Smooth muscle cell (in vitro differentiated cells): ENCODE results near the gene DPYSL5. TPM values are rescaled to one million over a fixed set of nuclear protein-coding genes. Genes with fewer than 3 reads are reported as not detected.

Source experiments
- DNase-seq: peaks from one replicate; lab custom pipeline; 2025; ENCODE audit not compliant: unreplicated experiment; lab: John Stamatoyannopoulos, UW
- H2AFZ ChIP-seq: fragments of 200-600 bp; sonication (generic); 2 replicates; pipeline ENCODE4 v1.6.0; 2016; ENCODE audit warnings: antibody characterized with exemption, low read depth, mild to moderate bottlenecking
- H3F3A ChIP-seq: fragments of 200-600 bp; sonication (generic); 2 replicates; pipeline ENCODE4 v1.6.0; 2017; ENCODE audit warnings: antibody characterized with exemption, low read depth
- H3K27ac ChIP-seq: fragments of 200-600 bp; sonication (generic); 2 replicates; pipeline ENCODE4 v1.5.1; 2016; ENCODE audit warnings: low read depth, mild to moderate bottlenecking
- H3K27me3 ChIP-seq: fragments of 200-600 bp; sonication (generic); 2 replicates; pipeline ENCODE4 v1.6.1; 2016; ENCODE audit warnings: low read depth, mild to moderate bottlenecking
- H3K36me3 ChIP-seq: fragments of 200-600 bp; sonication (generic); 2 replicates; pipeline ENCODE4 v1.5.1; 2016; ENCODE audit warnings: low read depth
- H3K4me1 ChIP-seq: fragments of 200-600 bp; sonication (generic); 2 replicates; pipeline ENCODE4 v1.5.1; 2016; ENCODE audit warnings: low read depth
- H3K4me2 ChIP-seq: fragments of 200-600 bp; sonication (generic); 2 replicates; pipeline ENCODE4 v1.6.0; 2016; ENCODE audit warnings: mild to moderate bottlenecking
- H3K4me3 ChIP-seq: fragments of 200-600 bp; sonication (generic); 2 replicates; pipeline ENCODE4 v1.5.1; 2016; ENCODE audit warnings: mild to moderate bottlenecking
- H3K79me2 ChIP-seq: fragments of 200-600 bp; sonication (generic); 2 replicates; pipeline ENCODE4 v1.6.0; 2016; ENCODE audit warnings: low read depth, mild to moderate bottlenecking
- H3K9ac ChIP-seq: fragments of 200-600 bp; sonication (generic); 2 replicates; pipeline ENCODE4 v1.6.0; 2016; ENCODE audit warnings: low read depth
- H3K9me3 ChIP-seq: fragments of 200-600 bp; sonication (generic); replicated peaks from 2 replicates; pipeline ENCODE4 v1.5.1; 2016; ENCODE audit warnings: low read depth
- H4K20me1 ChIP-seq: fragments of 200-600 bp; sonication (generic); 2 replicates; pipeline ENCODE4 v1.6.0; 2016; ENCODE audit warnings: low read depth
- WGBS: methylation state at CpG from one replicate; pipeline ENCODE4 v1.1.7; 2016; ENCODE audit warnings: low lambda C conversion rate; 5-methylcytosine and 5-hydroxymethylcytosine counted together
- polyA plus RNA-seq: library from polyadenylated mRNA; unstranded; fragments of >200 nt; fragmentation: Nextera tagmentation; extraction: Ambion mirVana; gene quantifications from 2 replicates; pipeline ENCODE4 v1.2.1, GENCODE V29; 2016
- total RNA-seq: library from RNA; depleted of rRNA; stranded (reverse); fragments of >200 nt; gene quantifications from 2 replicates; pipeline ENCODE4 v1.2.3, GENCODE V29; 2014
- TF ChIP-seq, protein P1 (sequence below): fragments of 200-600 bp; sonication (generic); IDR thresholded peaks from 2 replicates; pipeline ENCODE4 v1.5.1; 2017; ENCODE audit warnings: borderline replicate concordance, mild to moderate bottlenecking, antibody characterized with exemption; ENCODE audit not compliant: insufficient read depth, poor library complexity, severe bottlenecking

The DPYSL5 gene
- total and polyA plus RNA-seq, 2 experiments from 2014 or later, result 0.40 TPM; not detected in 1

DNA sequence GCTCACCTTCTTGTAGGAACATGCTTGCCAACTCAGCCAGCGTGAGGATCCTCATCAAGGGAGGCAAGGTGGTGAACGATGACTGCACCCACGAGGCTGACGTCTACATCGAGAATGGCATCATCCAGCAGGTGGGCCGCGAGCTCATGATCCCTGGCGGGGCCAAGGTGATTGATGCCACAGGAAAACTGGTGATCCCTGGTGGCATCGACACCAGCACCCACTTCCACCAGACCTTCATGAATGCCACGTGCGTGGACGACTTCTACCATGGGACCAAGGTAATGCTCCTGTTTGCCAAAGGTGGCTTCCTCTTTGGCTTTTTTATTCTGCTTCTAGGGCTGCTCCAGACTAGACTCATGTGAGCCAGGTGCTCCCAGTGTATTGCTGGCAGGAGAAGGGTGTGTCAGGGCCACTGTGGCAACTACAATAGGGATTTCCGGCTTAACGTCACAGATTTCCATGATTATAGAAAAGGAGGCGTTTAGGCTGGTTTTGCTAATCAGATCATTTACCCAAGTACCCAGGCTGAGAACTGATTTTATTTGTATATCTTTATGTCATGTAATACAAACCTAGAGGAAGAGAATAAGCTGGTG, 50.6 kb downstream of the DPYSL5 start:
- TF ChIP-seq, protein P1, sequence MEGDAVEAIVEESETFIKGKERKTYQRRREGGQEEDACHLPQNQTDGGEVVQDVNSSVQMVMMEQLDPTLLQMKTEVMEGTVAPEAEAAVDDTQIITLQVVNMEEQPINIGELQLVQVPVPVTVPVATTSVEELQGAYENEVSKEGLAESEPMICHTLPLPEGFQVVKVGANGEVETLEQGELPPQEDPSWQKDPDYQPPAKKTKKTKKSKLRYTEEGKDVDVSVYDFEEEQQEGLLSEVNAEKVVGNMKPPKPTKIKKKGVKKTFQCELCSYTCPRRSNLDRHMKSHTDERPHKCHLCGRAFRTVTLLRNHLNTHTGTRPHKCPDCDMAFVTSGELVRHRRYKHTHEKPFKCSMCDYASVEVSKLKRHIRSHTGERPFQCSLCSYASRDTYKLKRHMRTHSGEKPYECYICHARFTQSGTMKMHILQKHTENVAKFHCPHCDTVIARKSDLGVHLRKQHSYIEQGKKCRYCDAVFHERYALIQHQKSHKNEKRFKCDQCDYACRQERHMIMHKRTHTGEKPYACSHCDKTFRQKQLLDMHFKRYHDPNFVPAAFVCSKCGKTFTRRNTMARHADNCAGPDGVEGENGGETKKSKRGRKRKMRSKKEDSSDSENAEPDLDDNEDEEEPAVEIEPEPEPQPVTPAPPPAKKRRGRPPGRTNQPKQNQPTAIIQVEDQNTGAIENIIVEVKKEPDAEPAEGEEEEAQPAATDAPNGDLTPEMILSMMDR, result no peak
- H3K27ac ChIP-seq, result no peak overlapping the region
- no peak overlapping the region for H3K4me3 ChIP-seq
- H4K20me1 ChIP-seq, result no peaks in the 10 kb centered on the region
- no peak for DNase-seq
- H3K4me1 ChIP-seq, result peaks cover 17% of the 10 kb centered on the region
- no peaks in the 10 kb centered on the region for H3K27me3 ChIP-seq
- H2AFZ ChIP-seq, result no peak overlapping the region
- H3F3A ChIP-seq, result no peaks in the 10 kb centered on the region
- H3K4me2 ChIP-seq, result no peak overlapping the region
- no peaks in the 10 kb centered on the region for H3K36me3 ChIP-seq
- H3K79me2 ChIP-seq, result no peaks in the 10 kb centered on the region
- no peaks in the 10 kb centered on the region for H3K9me3 ChIP-seq
- no peak overlapping the region for H3K9ac ChIP-seq
- WGBS, result 93% methylated on average over 15 of the region's 15 CpGs

DNA sequence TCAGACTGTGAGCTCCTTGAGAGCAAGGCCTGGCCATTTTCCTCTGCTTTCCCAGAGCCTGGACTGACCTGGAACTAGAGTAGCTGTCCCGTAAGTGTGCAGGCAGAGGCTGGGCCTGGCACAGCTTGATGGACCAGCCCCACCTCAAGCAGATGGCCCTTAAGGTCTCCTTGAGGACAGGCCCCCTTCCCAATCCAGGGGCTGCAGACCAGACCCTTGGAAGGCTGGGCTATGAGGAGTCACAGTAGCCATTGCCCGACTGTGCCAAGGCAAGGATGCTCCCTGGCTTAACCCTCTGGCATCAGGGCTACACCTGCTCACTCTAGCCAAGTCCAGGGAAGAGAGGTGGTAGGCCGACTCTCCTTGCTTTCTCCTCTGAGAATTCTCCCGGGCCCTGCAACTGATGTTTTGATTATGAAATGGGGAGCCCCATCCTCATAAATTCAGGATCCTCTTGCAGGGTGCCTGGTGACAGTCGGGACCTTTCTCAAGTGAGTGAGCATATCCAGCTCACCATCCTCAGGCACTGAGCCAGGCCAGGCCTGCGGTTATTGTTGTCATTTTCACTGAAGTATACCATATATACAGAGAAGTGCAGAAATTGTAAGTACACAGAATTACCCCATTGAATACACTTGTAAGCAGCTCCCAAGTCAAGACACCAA, 51.7 kb downstream of the DPYSL5 start:
- Histone ChIP-seq H3K9me3 (no peaks in the 10 kb centered on the region), H3K4me2 (no peak overlapping the region), H3K9ac (no peak overlapping the region), H3F3A (no peaks in the 10 kb centered on the region), H3K36me3 (no peaks in the 10 kb centered on the region), H3K79me2 (no peaks in the 10 kb centered on the region), H3K27me3 (no peaks in the 10 kb centered on the region), H3K27ac (no peak overlapping the region), H2AFZ (no peak overlapping the region), H3K4me3 (no peak overlapping the region), H3K4me1 (peaks cover 17% of the 10 kb centered on the region), H4K20me1 (no peaks in the 10 kb centered on the region)
- TF ChIP-seq, protein P1, result no peak
- DNase-seq, result no peak
- 90% methylated on average over 6 of the region's 6 CpGs for WGBS

DNA sequence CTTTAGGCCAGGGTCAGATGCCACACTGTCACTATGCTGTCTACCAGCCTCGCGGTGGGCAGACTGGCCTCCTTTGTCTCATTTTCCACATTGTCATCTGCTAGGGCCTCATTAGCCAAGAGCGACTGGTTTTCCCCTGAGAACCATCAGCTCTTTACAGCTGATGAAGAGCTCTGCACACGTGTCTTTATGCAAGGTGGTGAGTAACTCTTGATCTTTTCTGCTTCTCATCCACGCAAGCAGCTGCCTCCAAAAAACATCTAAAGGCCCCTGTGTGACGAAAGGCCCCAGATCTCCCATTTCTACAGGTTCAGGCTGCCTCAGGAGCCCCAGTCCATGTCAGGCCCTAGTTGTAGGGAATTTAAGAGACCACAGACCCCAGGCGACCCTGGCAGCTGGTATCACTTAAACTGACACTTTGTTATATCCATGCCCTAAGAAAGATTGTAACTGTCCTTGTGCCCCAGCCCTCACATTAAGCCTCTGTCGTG, 52.9 kb downstream of the DPYSL5 start:
- TF ChIP-seq, protein P1, result no peak

More for the DNA sequence above, 52.9 kb downstream of the DPYSL5 start:
- Histone ChIP-seq H2AFZ (no peak overlapping the region), H3K27me3 (no peaks in the 10 kb centered on the region), H3K4me3 (no peak overlapping the region), H3K4me2 (no peak overlapping the region), H3K9ac (no peak overlapping the region), H3K9me3 (no peaks in the 10 kb centered on the region), H3K36me3 (no peaks in the 10 kb centered on the region), H4K20me1 (no peaks in the 10 kb centered on the region), H3K27ac (no peak overlapping the region), H3K79me2 (no peaks in the 10 kb centered on the region), H3K4me1 (peaks cover 17% of the 10 kb centered on the region), H3F3A (no peaks in the 10 kb centered on the region)
- no peak for DNase-seq
- WGBS, result 81% methylated on average over 8 of the region's 8 CpGs
